ENCODE data around the gene MKLN1.

DNA sequence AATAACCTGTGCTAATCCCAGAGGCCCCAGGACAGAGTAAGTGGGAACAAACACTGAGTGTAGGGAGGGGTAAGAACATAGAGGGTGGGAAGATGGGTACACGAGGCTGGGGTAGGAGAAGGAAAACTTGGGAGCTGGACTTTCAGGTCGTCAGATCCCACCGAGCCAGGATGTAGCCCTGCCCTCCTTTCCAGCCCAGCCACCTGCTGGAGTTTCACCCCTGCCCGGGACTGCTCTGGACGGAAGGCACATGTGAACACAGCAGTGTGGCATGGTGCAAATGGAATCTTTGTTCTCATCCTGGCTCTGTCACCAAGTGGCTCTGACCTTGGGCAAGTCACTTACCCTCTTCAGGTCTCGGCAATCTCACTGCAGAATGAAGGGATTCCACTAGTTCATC, 176.0 kb downstream of the MKLN1 start:
- TF ChIP-seq RCOR1 (IDR thresholded peaks at IDR 0.05; ENCODE audit: insufficient replicate concordance, low read length) (no peak), POLR2A (IDR thresholded peaks at IDR 0.05; ENCODE audit: low read depth, low read length) (no peak), BHLHE40 (IDR thresholded peaks at IDR 0.05; ENCODE audit: low read depth, low read length) (no peak)
- TF ChIP-seq, protein P1, sequence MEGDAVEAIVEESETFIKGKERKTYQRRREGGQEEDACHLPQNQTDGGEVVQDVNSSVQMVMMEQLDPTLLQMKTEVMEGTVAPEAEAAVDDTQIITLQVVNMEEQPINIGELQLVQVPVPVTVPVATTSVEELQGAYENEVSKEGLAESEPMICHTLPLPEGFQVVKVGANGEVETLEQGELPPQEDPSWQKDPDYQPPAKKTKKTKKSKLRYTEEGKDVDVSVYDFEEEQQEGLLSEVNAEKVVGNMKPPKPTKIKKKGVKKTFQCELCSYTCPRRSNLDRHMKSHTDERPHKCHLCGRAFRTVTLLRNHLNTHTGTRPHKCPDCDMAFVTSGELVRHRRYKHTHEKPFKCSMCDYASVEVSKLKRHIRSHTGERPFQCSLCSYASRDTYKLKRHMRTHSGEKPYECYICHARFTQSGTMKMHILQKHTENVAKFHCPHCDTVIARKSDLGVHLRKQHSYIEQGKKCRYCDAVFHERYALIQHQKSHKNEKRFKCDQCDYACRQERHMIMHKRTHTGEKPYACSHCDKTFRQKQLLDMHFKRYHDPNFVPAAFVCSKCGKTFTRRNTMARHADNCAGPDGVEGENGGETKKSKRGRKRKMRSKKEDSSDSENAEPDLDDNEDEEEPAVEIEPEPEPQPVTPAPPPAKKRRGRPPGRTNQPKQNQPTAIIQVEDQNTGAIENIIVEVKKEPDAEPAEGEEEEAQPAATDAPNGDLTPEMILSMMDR (conservative IDR thresholded peaks at IDR 0.05; ENCODE audit: low read depth, low read length): no peak
- TF ChIP-seq, protein P2, sequence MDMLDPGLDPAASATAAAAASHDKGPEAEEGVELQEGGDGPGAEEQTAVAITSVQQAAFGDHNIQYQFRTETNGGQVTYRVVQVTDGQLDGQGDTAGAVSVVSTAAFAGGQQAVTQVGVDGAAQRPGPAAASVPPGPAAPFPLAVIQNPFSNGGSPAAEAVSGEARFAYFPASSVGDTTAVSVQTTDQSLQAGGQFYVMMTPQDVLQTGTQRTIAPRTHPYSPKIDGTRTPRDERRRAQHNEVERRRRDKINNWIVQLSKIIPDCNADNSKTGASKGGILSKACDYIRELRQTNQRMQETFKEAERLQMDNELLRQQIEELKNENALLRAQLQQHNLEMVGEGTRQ (IDR thresholded peaks at IDR 0.05; ENCODE audit: low read depth, low read length): no peak
